Measurements from ENCODE around the gene IGF1R. TPM values are rescaled to one million over a fixed set of nuclear protein-coding genes. Genes with fewer than 3 reads are reported as not detected.

The IGF1R gene
- total RNA-seq, 1 experiment from 2014 or later = 51.6 TPM

GRCh38 chr15:98648654-98649471 lies 524 bp downstream of the IGF1R start:
- Mint-ChIP-seq H3K36me3 (ENCODE audit: insufficient read depth, unreplicated experiment) (peaks cover 15% of the 10 kb centered on the region), H3K9me3 (ENCODE audit: unreplicated experiment) (no peaks in the 10 kb centered on the region), H3K27ac (ENCODE audit: unreplicated experiment) (peak overlapping the region; percentile 91), H3K4me3 (ENCODE audit: unreplicated experiment) (peak overlapping the region; percentile 93), H3K27me3 (ENCODE audit: insufficient read depth, unreplicated experiment) (no peaks in the 10 kb centered on the region), H3K4me1 (ENCODE audit: low read depth, unreplicated experiment) (peaks cover 13% of the 10 kb centered on the region)
- intact Hi-C loops (cut with micrococcal nuclease; ENCODE audit: unreplicated experiment) = loop anchor here (5.0 kb wide), 3 partner anchors 37 to 218 kb away; no protein-coding TSS in a partner anchor
- Histone ChIP-seq H3K4me3 (ENCODE audit: low read depth, low read length) (peak overlapping the region; percentile 83), H3K36me3 (ENCODE audit: control insufficient read depth, insufficient read depth, low read length) (no peaks in the 10 kb centered on the region), H3K9me3 (no peaks in the 10 kb centered on the region), H3K4me1 (peaks cover 17% of the 10 kb centered on the region), H3K27me3 (replicated peaks; ENCODE audit: control insufficient read depth, insufficient read depth, low read length) (no peaks in the 10 kb centered on the region)
- peak in 1 of 2 experiments; percentile 52 for DNase-seq
- POLR2A ChIA-PET = interaction anchor here (0.6 kb wide), 2 partner anchors 79 to 1690 kb away, joined by 4 to 8 read pairs; no protein-coding TSS in a partner anchor
- BruUV-seq (replicated peaks) = no TSS peak
- CTCF ChIA-PET = interaction anchor here (1.0 kb wide), 1 partner anchor 130 kb away, joined by 3 read pairs; no protein-coding TSS in a partner anchor
- no peak for TF ChIP-seq CTCF (IDR thresholded peaks at IDR 0.05; ENCODE audit: insufficient read depth in 1 of 2, low read depth in 1 of 2, low read length in 1 of 2, severe bottlenecking in 1 of 2, unreplicated experiment in 1 of 2)

- Mint-ChIP-seq H3K4me1 (ENCODE audit: low read depth, unreplicated experiment) (peaks cover 21% of the 10 kb centered on the region), H3K4me3 (ENCODE audit: unreplicated experiment) (peak overlapping the region; percentile 93), H3K9me3 (ENCODE audit: unreplicated experiment) (no peaks in the 10 kb centered on the region), H3K27ac (ENCODE audit: unreplicated experiment) (peak overlapping the region; percentile 86), H3K36me3 (ENCODE audit: insufficient read depth, unreplicated experiment) (peaks cover 15% of the 10 kb centered on the region), H3K27me3 (ENCODE audit: insufficient read depth, unreplicated experiment) (no peaks in the 10 kb centered on the region)
- ChIA-PET POLR2A (interaction anchor here (0.6 to 0.9 kb wide), 3 partner anchors 22 to 1689 kb away, joined by 3 to 8 read pairs (median 4); no protein-coding TSS in a partner anchor), CTCF (interaction anchor here (1.0 kb wide), 1 partner anchor 131 kb away, joined by 3 read pairs; no protein-coding TSS in a partner anchor)
- intact Hi-C loops (cut with micrococcal nuclease; ENCODE audit: unreplicated experiment) = loop anchor here (2.0 to 10.0 kb wide), 6 partner anchors 21 to 425 kb away; no protein-coding TSS in a partner anchor
- TF ChIP-seq CTCF (IDR thresholded peaks at IDR 0.05; ENCODE audit: insufficient read depth in 1 of 2, low read depth in 1 of 2, low read length in 1 of 2, severe bottlenecking in 1 of 2, unreplicated experiment in 1 of 2) = peak; percentile 8 to 21
- no peaks in the 10 kb centered on the region for H3K9me3 ChIP-seq
- H3K4me3 ChIP-seq (ENCODE audit: low read depth, low read length) = peak overlapping the region; percentile 83
- H3K36me3 ChIP-seq (ENCODE audit: control insufficient read depth, insufficient read depth, low read length) = no peaks in the 10 kb centered on the region
- BruUV-seq (replicated peaks) = no TSS peak
- H3K27me3 ChIP-seq (replicated peaks; ENCODE audit: control insufficient read depth, insufficient read depth, low read length) = no peaks in the 10 kb centered on the region
- H3K4me1 ChIP-seq = peaks cover 23% of the 10 kb centered on the region
- peak in 1 of 2 experiments; percentile 47 for DNase-seq
Measured at GRCh38 chr15:98649472-98650416, 1.4 kb downstream of the IGF1R start.

All from Caco-2 (cell line).